A549 (cell line): ENCODE results near the gene VANGL1.

Experiments used
- CEBPB ChIP-seq, 2 experiments: fragments of >200 bp in 1 of 2; sonication (Bioruptor Twin) in 1 of 2; formaldehyde crosslinking in 1 of 2; IDR thresholded peaks; 2 replicates each; pipeline ENCODE4 v1.6.1; 2012 to 2016
- SREBF2 ChIP-seq: fragments of 450-650 bp; IDR thresholded peaks from 2 replicates; pipeline ENCODE4 v1.6.1; 2014; ENCODE audit warnings: mild to moderate bottlenecking, moderate library complexity
- ZFP36 ChIP-seq: fragments of 450-650 bp; IDR thresholded peaks from 2 replicates; pipeline ENCODE4 v1.6.1; 2014; ENCODE audit warnings: borderline replicate concordance; ENCODE audit not compliant: partially characterized antibody
- TF ChIP-seq, protein P1 (sequence below): fragments of >200 bp; sonication (Bioruptor Twin); formaldehyde crosslinking; IDR thresholded peaks from 3 replicates; pipeline ENCODE4 v1.5.1; 2016
- TF ChIP-seq, protein P2 (sequence below): IDR thresholded peaks from 2 replicates; pipeline ENCODE4 v1.6.1; 2012

DNA sequence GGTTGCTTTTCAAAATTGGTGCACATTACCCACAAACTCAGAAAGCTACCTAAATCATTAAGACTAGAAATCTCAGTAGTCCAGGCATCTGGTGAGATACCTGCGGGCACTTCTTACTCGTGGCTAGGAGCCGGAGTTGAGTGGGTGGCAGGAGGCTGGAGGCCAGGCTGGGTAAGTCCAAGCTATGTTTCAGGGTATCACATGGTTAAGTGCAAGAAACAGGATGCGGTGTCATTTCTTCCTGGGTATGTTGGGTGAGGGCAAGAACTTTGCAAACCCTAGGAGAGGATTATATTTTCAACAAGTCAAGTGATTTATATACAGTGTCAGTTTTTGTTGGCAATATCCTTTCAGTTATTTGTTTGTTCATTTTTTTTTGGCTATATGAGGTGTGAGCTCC lies 41.0 kb downstream of the VANGL1 start:
- TF ChIP-seq CEBPB (IDR thresholded peaks at IDR 0.05) (no peak), SREBF2 (no peak), ZFP36 (no peak)
- TF ChIP-seq, protein P1, sequence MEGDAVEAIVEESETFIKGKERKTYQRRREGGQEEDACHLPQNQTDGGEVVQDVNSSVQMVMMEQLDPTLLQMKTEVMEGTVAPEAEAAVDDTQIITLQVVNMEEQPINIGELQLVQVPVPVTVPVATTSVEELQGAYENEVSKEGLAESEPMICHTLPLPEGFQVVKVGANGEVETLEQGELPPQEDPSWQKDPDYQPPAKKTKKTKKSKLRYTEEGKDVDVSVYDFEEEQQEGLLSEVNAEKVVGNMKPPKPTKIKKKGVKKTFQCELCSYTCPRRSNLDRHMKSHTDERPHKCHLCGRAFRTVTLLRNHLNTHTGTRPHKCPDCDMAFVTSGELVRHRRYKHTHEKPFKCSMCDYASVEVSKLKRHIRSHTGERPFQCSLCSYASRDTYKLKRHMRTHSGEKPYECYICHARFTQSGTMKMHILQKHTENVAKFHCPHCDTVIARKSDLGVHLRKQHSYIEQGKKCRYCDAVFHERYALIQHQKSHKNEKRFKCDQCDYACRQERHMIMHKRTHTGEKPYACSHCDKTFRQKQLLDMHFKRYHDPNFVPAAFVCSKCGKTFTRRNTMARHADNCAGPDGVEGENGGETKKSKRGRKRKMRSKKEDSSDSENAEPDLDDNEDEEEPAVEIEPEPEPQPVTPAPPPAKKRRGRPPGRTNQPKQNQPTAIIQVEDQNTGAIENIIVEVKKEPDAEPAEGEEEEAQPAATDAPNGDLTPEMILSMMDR = no peak
- TF ChIP-seq, protein P2, sequence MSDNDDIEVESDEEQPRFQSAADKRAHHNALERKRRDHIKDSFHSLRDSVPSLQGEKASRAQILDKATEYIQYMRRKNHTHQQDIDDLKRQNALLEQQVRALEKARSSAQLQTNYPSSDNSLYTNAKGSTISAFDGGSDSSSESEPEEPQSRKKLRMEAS = no peak
